Naive thymus-derived CD4-positive, alpha-beta T cell (primary cell): ENCODE measurements around the gene DENND1A. TPM values are rescaled to one million over a fixed set of nuclear protein-coding genes. Genes with fewer than 3 reads are reported as not detected.
A peak's percentile ranks its signal among the peaks of the same experiment; 100 is the strongest.

ENCODE experiments used
- ATAC-seq: fragments of 150-1000 bp; cut with Tn5 transposase; 2 replicates; pipeline ENCODE4 v1.10.0; 2021; ENCODE audit warnings: mild to moderate bottlenecking, moderate library complexity
- CTCF ChIA-PET: fragments of 350-600 bp; sonication (Branson Sonifier 250); formaldehyde crosslinking; loops from one replicate; lab custom pipeline; 2021; ENCODE audit warnings: antibody characterized with exemption; lab: Charles Lee
- POLR2A ChIA-PET: fragments of 350-600 bp; sonication (Branson Sonifier 250); formaldehyde crosslinking; loops from one replicate; lab custom pipeline; 2021; ENCODE audit warnings: antibody characterized with exemption, inconsistent platforms; lab: Charles Lee
- DNase-seq, 9 donors: peaks; one replicate each; pipeline versions ENCODE4 v3.0.0 to v3.0.0-alpha.2; 2020 to 2022; ENCODE audit warnings: mixed read lengths in 1 of 9
- H3K27ac ChIP-seq: one replicate; pipeline ENCODE4 v1.7.0; 2013; ENCODE audit warnings: mild to moderate bottlenecking, low read depth, low read length, moderate library complexity
- H3K27me3 ChIP-seq, 2 donors: one replicate each; pipeline ENCODE4 v1.7.0; 2013; ENCODE audit warnings: low read length in 2 of 2, mild to moderate bottlenecking in 2 of 2, moderate library complexity in 2 of 2; ENCODE audit not compliant: control insufficient read depth in 2 of 2, insufficient read depth in 2 of 2
- H3K36me3 ChIP-seq, 3 experiments: 1 replicate in 2 of 3; 2 replicates in 1 of 3; pipeline ENCODE4 v1.7.0; 2013; ENCODE audit warnings: low read length in 3 of 3, mild to moderate bottlenecking in 3 of 3, moderate library complexity in 1 of 3; ENCODE audit not compliant: insufficient read depth in 3 of 3, control insufficient read depth in 2 of 3
- H3K4me1 ChIP-seq, 2 donors: one replicate each; pipeline ENCODE4 v1.7.0; 2013; ENCODE audit warnings: low read length in 2 of 2, mild to moderate bottlenecking in 2 of 2, moderate library complexity in 1 of 2; ENCODE audit not compliant: control insufficient read depth in 2 of 2, insufficient read depth in 2 of 2
- H3K4me3 ChIP-seq: 2 replicates; pipeline ENCODE4 v1.7.0; 2013; ENCODE audit warnings: mild to moderate bottlenecking, low read length
- H3K9me3 ChIP-seq, 3 experiments: 1 replicate in 2 of 3; 2 replicates in 1 of 3; pipeline ENCODE4 v1.7.0; 2013; ENCODE audit warnings: low read length in 3 of 3; ENCODE audit not compliant: control insufficient read depth in 2 of 3
- H3K27ac Mint-ChIP-seq, 9 donors: one replicate each; pipeline ENCODE4 v1.8.0; 2020 to 2022; ENCODE audit warnings: mixed read lengths in 9 of 9, mild to moderate bottlenecking in 8 of 9, moderate library complexity in 5 of 9, inconsistent platforms in 2 of 9
- H3K27me3 Mint-ChIP-seq, 5 donors: one replicate each; pipeline ENCODE4 v1.8.0; 2021 to 2022; ENCODE audit warnings: mixed read lengths in 5 of 5, mild to moderate bottlenecking in 1 of 5
- H3K36me3 Mint-ChIP-seq, 5 donors: one replicate each; pipeline ENCODE4 v1.8.0; 2020 to 2022; ENCODE audit warnings: mixed read lengths in 5 of 5, mild to moderate bottlenecking in 3 of 5, inconsistent platforms in 1 of 5
- H3K4me1 Mint-ChIP-seq, 7 donors: one replicate each; pipeline ENCODE4 v1.8.0; 2020 to 2022; ENCODE audit warnings: mixed read lengths in 7 of 7, mild to moderate bottlenecking in 3 of 7, inconsistent platforms in 1 of 7
- H3K4me3 Mint-ChIP-seq, 10 donors: one replicate each; pipeline ENCODE4 v1.8.0; 2020 to 2022; ENCODE audit warnings: mild to moderate bottlenecking in 10 of 10, mixed read lengths in 10 of 10, moderate library complexity in 6 of 10, inconsistent platforms in 2 of 10
- H3K9me3 Mint-ChIP-seq, 11 donors: one replicate each; pipeline ENCODE4 v1.8.0; 2020 to 2022; ENCODE audit warnings: mixed read lengths in 11 of 11, mild to moderate bottlenecking in 4 of 11, inconsistent platforms in 1 of 11, moderate library complexity in 1 of 11
- intact Hi-C, 2 donors: fragments of 100-400 bp; cut with micrococcal nuclease; formaldehyde crosslinking; loops; one replicate each; pipeline ENCODE4 v1.15.1; 2023
- polyA plus RNA-seq, 2 donors: library from polyadenylated mRNA; unstranded; fragments of 300-500 nt; fragmentation: Illumina TruSeq; gene quantifications; one replicate each; pipeline ENCODE4 v1.2.3, GENCODE V29; 2021
- total RNA-seq, 6 experiments: library from RNA in 5 of 6; stranded (reverse) in 5 of 6; gene quantifications; 1 replicate in 5 of 6; 2 replicates in 1 of 6; pipeline ENCODE4 v1.2.3 and lab custom pipeline; 2021 to 2026

The DENND1A gene
- total and polyA plus RNA-seq, 7 experiments from 2014 or later, result 4.6 to 41.1 (median 16.5) TPM

GRCh38 chr9:123395276-123395688 lies 534.6 kb downstream of the DENND1A start:
- Histone ChIP-seq H3K36me3 (no peaks in the 10 kb centered on the region), H3K9me3 (no peaks in the 10 kb centered on the region), H3K4me1 (no peaks in the 10 kb centered on the region), H3K27ac (no peak overlapping the region), H3K4me3 (no peak overlapping the region), H3K27me3 (no peaks in the 10 kb centered on the region)
- Mint-ChIP-seq H3K36me3 (peaks cover 0 to 18% (median 4%) of the 10 kb centered on the region in 5 donors), H3K27me3 (no peaks in the 10 kb centered on the region), H3K4me1 (peaks cover 0 to 2% (median 0%) of the 10 kb centered on the region in 7 donors), H3K9me3 (peaks cover 0 to 1% (median 0%) of the 10 kb centered on the region in 11 donors), H3K27ac (no peak overlapping the region), H3K4me3 (no peak overlapping the region)
- POLR2A ChIA-PET, result no interaction called here
- ATAC-seq (no peak), DNase-seq (no peak)
- intact Hi-C loops, result no loop called here
- CTCF ChIA-PET, result interaction anchor here (1.0 kb wide), 1 partner anchor 42 kb away, joined by 3 read pairs; no protein-coding TSS in a partner anchor

- no peak for ATAC-seq
- H3K4me3 Mint-ChIP-seq, result no peak overlapping the region
Observed at GRCh38 chr9:123394291-123395235, 535.4 kb downstream of the DENND1A start.

GRCh38 chr9:123392802-123393201 lies 537.1 kb downstream of the DENND1A start:
- Mint-ChIP-seq H3K4me1 (peaks cover 0 to 4% (median 0%) of the 10 kb centered on the region in 7 donors), H3K36me3 (peaks cover 0 to 18% (median 4%) of the 10 kb centered on the region in 5 donors), H3K27me3 (no peaks in the 10 kb centered on the region), H3K4me3 (no peak overlapping the region), H3K9me3 (peaks cover 0 to 1% (median 0%) of the 10 kb centered on the region in 11 donors), H3K27ac (no peak overlapping the region)
- ATAC-seq (no peak), DNase-seq (no peak)
- Histone ChIP-seq H3K9me3 (no peaks in the 10 kb centered on the region), H3K4me1 (no peaks in the 10 kb centered on the region), H3K27me3 (no peaks in the 10 kb centered on the region), H3K27ac (no peak overlapping the region), H3K36me3 (no peaks in the 10 kb centered on the region), H3K4me3 (no peak overlapping the region)
- intact Hi-C loops, result no loop called here
- ChIA-PET CTCF (no interaction called here), POLR2A (no interaction called here)

More at GRCh38 chr9:123394291-123395235, 535.4 kb downstream of the DENND1A start:
- peak overlapping the region in 1 of 9 donors; percentile 29 for H3K27ac Mint-ChIP-seq
- peaks cover 0 to 2% (median 0%) of the 10 kb centered on the region in 7 donors for H3K4me1 Mint-ChIP-seq
- CTCF ChIA-PET, result interaction anchor here (1.0 kb wide), 1 partner anchor 41 kb away, joined by 3 read pairs; no protein-coding TSS in a partner anchor
- Histone ChIP-seq H3K4me3 (no peak overlapping the region), H3K27ac (no peak overlapping the region), H3K9me3 (no peaks in the 10 kb centered on the region), H3K4me1 (no peaks in the 10 kb centered on the region), H3K27me3 (no peaks in the 10 kb centered on the region), H3K36me3 (no peaks in the 10 kb centered on the region)
- H3K36me3 Mint-ChIP-seq, result peaks cover 0 to 18% (median 4%) of the 10 kb centered on the region in 5 donors
- DNase-seq, result no peak
- POLR2A ChIA-PET, result no interaction called here
- intact Hi-C loops, result no loop called here
- no peaks in the 10 kb centered on the region for H3K27me3 Mint-ChIP-seq
- peaks cover 0 to 1% (median 0%) of the 10 kb centered on the region in 11 donors for H3K9me3 Mint-ChIP-seq

GRCh38 chr9:123391946-123392345 lies 538.0 kb downstream of the DENND1A start:
- ChIA-PET POLR2A (no interaction called here), CTCF (no interaction called here)
- no peaks in the 10 kb centered on the region for H3K27me3 Mint-ChIP-seq
- intact Hi-C loops, result no loop called here
- peaks cover 0 to 18% (median 4%) of the 10 kb centered on the region in 5 donors for H3K36me3 Mint-ChIP-seq
- ATAC-seq, result no peak
- Histone ChIP-seq H3K27me3 (no peaks in the 10 kb centered on the region), H3K4me1 (no peaks in the 10 kb centered on the region), H3K9me3 (no peaks in the 10 kb centered on the region), H3K4me3 (no peak overlapping the region), H3K36me3 (no peaks in the 10 kb centered on the region), H3K27ac (no peak overlapping the region)
- DNase-seq, result no peak
- peaks cover 0 to 1% (median 0%) of the 10 kb centered on the region in 11 donors for H3K9me3 Mint-ChIP-seq
- peaks cover 0 to 7% (median 0%) of the 10 kb centered on the region in 7 donors for H3K4me1 Mint-ChIP-seq
- no peak overlapping the region for H3K4me3 Mint-ChIP-seq
- peak overlapping the region in 1 of 9 donors; percentile 20 for H3K27ac Mint-ChIP-seq

- Mint-ChIP-seq H3K27ac (no peak overlapping the region), H3K36me3 (peaks cover 0 to 18% (median 4%) of the 10 kb centered on the region in 5 donors), H3K4me1 (peaks cover 0 to 7% (median 0%) of the 10 kb centered on the region in 7 donors), H3K27me3 (no peaks in the 10 kb centered on the region), H3K4me3 (no peak overlapping the region), H3K9me3 (peaks cover 0 to 1% (median 0%) of the 10 kb centered on the region in 11 donors)
- ChIA-PET CTCF (interaction anchor here (0.6 kb wide), 1 partner anchor 743 kb away, joined by 6 read pairs; no protein-coding TSS in a partner anchor), POLR2A (no interaction called here)
- Histone ChIP-seq H3K9me3 (no peaks in the 10 kb centered on the region), H3K4me1 (no peaks in the 10 kb centered on the region), H3K36me3 (no peaks in the 10 kb centered on the region), H3K27ac (no peak overlapping the region), H3K4me3 (no peak overlapping the region), H3K27me3 (no peaks in the 10 kb centered on the region)
- ATAC-seq, result no peak
- DNase-seq, result no peak
- intact Hi-C loops, result no loop called here
Observed at GRCh38 chr9:123391233-123391632, 538.7 kb downstream of the DENND1A start.

- peaks cover 0 to 18% (median 4%) of the 10 kb centered on the region in 5 donors for H3K36me3 Mint-ChIP-seq
- intact Hi-C loops, result no loop called here
- POLR2A ChIA-PET, result no interaction called here
- Histone ChIP-seq H3K4me3 (no peak overlapping the region), H3K27me3 (no peaks in the 10 kb centered on the region), H3K4me1 (no peaks in the 10 kb centered on the region), H3K9me3 (no peaks in the 10 kb centered on the region), H3K27ac (no peak overlapping the region), H3K36me3 (no peaks in the 10 kb centered on the region)
- no peak for DNase-seq
- H3K27me3 Mint-ChIP-seq, result no peaks in the 10 kb centered on the region
- peaks cover 0 to 5% (median 0%) of the 10 kb centered on the region in 7 donors for H3K4me1 Mint-ChIP-seq
- no peak for ATAC-seq
- H3K27ac Mint-ChIP-seq, result no peak overlapping the region
- no peak overlapping the region for H3K4me3 Mint-ChIP-seq
- CTCF ChIA-PET, result no interaction called here
- peaks cover 0 to 1% (median 0%) of the 10 kb centered on the region in 11 donors for H3K9me3 Mint-ChIP-seq
Observed at GRCh38 chr9:123390337-123391135, 539.4 kb downstream of the DENND1A start.
